Breast epithelium (tissue), 4 donors: ENCODE data around the gene SETBP1. TPM values are rescaled to one million over a fixed set of nuclear protein-coding genes. Genes with fewer than 3 reads are reported as not detected.
A peak's percentile ranks its signal among the peaks of the same experiment; 100 is the strongest.

Source experiments
- DNase-seq, 2 donors: peaks; one replicate each; pipeline ENCODE4 v3.0.0-alpha.2; 2019; ENCODE audit warnings: low spot score in 2 of 2
- H3K27ac ChIP-seq, 2 donors: fragments of 200-600 bp; sonication (generic) in 1 of 2; one replicate each; pipeline ENCODE4 v1.5.1; 2016 to 2019; ENCODE audit warnings: mild to moderate bottlenecking in 1 of 2
- H3K27me3 ChIP-seq, 2 donors: fragments of 200-600 bp; sonication (generic) in 1 of 2; one replicate each; pipeline versions ENCODE4 v1.5.1 to v1.6.0; 2017 to 2019; ENCODE audit warnings: control low read depth in 1 of 2, mild to moderate bottlenecking in 1 of 2
- H3K36me3 ChIP-seq: fragments of 200-600 bp; one replicate; pipeline ENCODE4 v1.5.1; 2019
- H3K4me1 ChIP-seq, 2 donors: fragments of 200-600 bp; sonication (generic); one replicate each; pipeline ENCODE4 v1.5.1; 2016 to 2019; ENCODE audit warnings: control low read depth in 1 of 2
- H3K4me3 ChIP-seq, 3 donors: fragments of 200-600 bp; sonication (generic); 1 replicate in 2 of 3; 2 replicates in 1 of 3; pipeline ENCODE4 v1.5.1; 2016 to 2019; ENCODE audit warnings: mild to moderate bottlenecking in 3 of 3, moderate library complexity in 2 of 3
- H3K9me3 ChIP-seq, 2 donors: fragments of 200-600 bp; sonication (generic) in 1 of 2; one replicate each; pipeline ENCODE4 v1.5.1; 2016 to 2019; ENCODE audit warnings: control low read depth in 1 of 2
- CTCF ChIP-seq, 3 donors: fragments of 450-650 bp; IDR thresholded peaks; one replicate each; pipeline ENCODE4 v1.5.1; 2016 to 2017; ENCODE audit warnings: antibody characterized with exemption in 3 of 3, mild to moderate bottlenecking in 3 of 3, moderate library complexity in 3 of 3
- POLR2A ChIP-seq: fragments of 450-650 bp; IDR thresholded peaks from one replicate; pipeline ENCODE4 v1.6.1; 2016; ENCODE audit warnings: antibody characterized with exemption, mild to moderate bottlenecking, moderate library complexity
- POLR2AphosphoS5 ChIP-seq, 3 donors: sonication (generic); formaldehyde crosslinking; IDR thresholded peaks; one replicate each; pipeline ENCODE4 v1.6.1; 2017; ENCODE audit warnings: antibody characterized with exemption in 3 of 3
- intact Hi-C: fragments of 100-400 bp; cut with DNase I; formaldehyde crosslinking; loops from one replicate; pipeline ENCODE4 v1.15.1; 2023; ENCODE audit warnings: low total_unique reads
- total RNA-seq, 3 donors: library from RNA; depleted of rRNA; stranded (reverse); fragments of >200 nt; gene quantifications; one replicate each; pipeline ENCODE4 v1.1.0, GENCODE V29; 2016

SETBP1 gene
- total RNA-seq, 3 donors from 2014 or later, result 26.2 to 40.1 (median 37.0) TPM

DNA sequence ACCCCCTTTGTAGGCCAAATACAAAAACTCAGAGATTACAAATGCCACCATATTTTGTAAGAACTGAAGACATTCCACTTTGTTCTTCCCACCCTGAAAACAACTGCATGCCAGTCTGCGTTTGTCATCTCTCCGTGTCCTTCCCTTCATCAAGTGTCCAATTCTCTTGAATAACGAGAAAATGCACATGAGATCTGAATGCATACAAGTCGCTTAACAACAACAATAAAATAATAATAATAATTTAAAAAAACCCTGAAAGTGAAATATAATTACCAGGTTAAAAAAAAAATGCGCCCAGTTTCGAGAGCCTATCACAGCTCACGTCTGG is 2.0 kb upstream of the SETBP1 start:
- Histone ChIP-seq H3K4me3 (peak overlapping the region; percentile 73 to 84 (median 84)), H3K27me3 (no peaks in the 10 kb centered on the region), H3K9me3 (no peaks in the 10 kb centered on the region), H3K4me1 (no peaks in the 10 kb centered on the region), H3K36me3 (no peaks in the 10 kb centered on the region), H3K27ac (peak overlapping the region; percentile 95 to 98)
- no peak for TF ChIP-seq POLR2A
- TF ChIP-seq POLR2AphosphoS5 (IDR thresholded peaks at IDR 0.05), result no peak
- TF ChIP-seq CTCF (IDR thresholded peaks at IDR 0.05), result no peak
- intact Hi-C loops, result no loop called here
- no peak for DNase-seq

DNA sequence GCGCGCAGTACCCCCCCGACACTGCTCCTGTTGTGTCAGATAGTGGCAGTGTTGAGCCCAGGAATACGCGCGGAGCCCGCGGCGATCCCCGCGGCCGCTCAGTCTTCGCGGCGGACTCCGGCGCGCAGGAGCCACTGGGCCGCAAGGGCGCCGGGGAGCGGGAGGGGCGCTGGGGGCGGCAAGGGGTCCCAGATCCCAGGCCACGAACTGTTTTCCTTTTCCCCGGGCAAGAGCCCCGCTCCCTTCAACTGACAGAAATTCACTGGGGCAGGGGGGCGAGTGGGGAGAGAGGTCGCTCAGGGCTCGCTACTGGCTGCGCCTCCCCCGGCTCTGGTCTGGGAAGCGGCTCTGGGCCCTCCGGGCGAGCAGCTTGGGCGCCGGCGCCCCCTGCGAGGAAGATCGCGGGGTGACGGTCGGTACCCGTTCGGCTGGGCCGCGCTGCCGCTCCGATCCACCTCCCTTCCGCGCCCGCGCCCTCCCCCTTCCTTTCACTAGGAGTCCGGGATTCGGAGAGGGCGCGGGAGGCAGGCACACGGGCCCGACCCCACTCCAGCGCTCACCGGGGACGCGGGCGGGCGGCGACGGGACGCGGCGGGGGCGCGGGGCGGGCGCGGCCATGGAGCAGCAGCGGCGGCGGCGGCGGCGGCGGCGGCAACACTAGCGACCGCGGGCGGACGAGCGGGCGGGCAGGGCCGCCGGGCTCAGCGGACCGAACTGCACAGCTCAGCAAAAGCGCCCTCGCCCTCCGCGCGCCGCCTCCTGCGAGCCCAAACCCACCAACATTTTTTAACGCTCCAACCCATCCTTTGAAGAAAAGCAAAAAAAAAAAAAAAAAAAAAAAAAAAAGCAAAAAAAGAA is 1.4 kb upstream of the SETBP1 start:
- H3K27me3 ChIP-seq, result no peaks in the 10 kb centered on the region
- intact Hi-C loops, result no loop called here
- no peaks in the 10 kb centered on the region for H3K36me3 ChIP-seq
- peak overlapping the region; percentile 95 to 98 for H3K27ac ChIP-seq
- peak overlapping the region; percentile 73 to 84 (median 84) for H3K4me3 ChIP-seq
- DNase-seq, result peak; percentile 78 to 83
- no peaks in the 10 kb centered on the region for H3K9me3 ChIP-seq
- no peaks in the 10 kb centered on the region for H3K4me1 ChIP-seq
- peak; percentile 42 to 72 (median 60) for TF ChIP-seq CTCF (IDR thresholded peaks at IDR 0.05)
- TF ChIP-seq POLR2AphosphoS5 (IDR thresholded peaks at IDR 0.05), result peak; percentile 77 to 83 (median 82)
- peak; percentile 35 for TF ChIP-seq POLR2A

DNA sequence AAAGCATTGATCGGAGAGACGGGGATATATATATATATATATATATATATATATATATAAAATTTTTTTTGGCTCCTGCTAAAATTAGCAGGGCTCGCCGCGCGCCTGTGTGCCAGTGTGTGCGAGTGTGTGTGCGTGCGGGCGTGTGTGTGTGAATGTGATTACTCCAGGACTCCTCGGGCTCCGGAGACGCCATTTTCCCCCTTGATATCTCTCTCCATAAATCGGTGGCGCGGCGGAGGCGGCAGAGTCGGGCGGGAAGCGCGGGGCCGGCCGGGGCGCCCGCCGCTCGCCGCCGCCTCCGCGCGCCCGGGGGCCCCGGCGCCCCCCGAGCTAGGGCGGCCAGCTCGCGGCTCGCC is 795 bp upstream of the SETBP1 start:
- Histone ChIP-seq H3K4me1 (no peaks in the 10 kb centered on the region), H3K27me3 (no peaks in the 10 kb centered on the region), H3K27ac (peak overlapping the region; percentile 86 to 94), H3K36me3 (no peaks in the 10 kb centered on the region), H3K4me3 (peak overlapping the region; percentile 73 to 84 (median 84)), H3K9me3 (no peaks in the 10 kb centered on the region)
- DNase-seq, result peak; percentile 42 to 63
- TF ChIP-seq POLR2AphosphoS5 (IDR thresholded peaks at IDR 0.05) (no peak), POLR2A (no peak), CTCF (IDR thresholded peaks at IDR 0.05) (no peak)
- intact Hi-C loops, result no loop called here

GRCh38 chr18:44681076-44681970 is 635 bp downstream of the SETBP1 start:
- no peak for DNase-seq

More at GRCh38 chr18:44681076-44681970, 635 bp downstream of the SETBP1 start:
- Histone ChIP-seq H3K9me3 (no peaks in the 10 kb centered on the region), H3K4me1 (no peaks in the 10 kb centered on the region), H3K4me3 (peak overlapping the region; percentile 73 to 84 (median 84)), H3K27me3 (no peaks in the 10 kb centered on the region), H3K36me3 (no peaks in the 10 kb centered on the region), H3K27ac (peak overlapping the region; percentile 86 to 94)
- TF ChIP-seq POLR2A, result no peak
- no peak for TF ChIP-seq POLR2AphosphoS5 (IDR thresholded peaks at IDR 0.05)
- no peak for TF ChIP-seq CTCF (IDR thresholded peaks at IDR 0.05)
- intact Hi-C loops, result no loop called here
